SK-N-SH (cell line): ENCODE data around the gene BEST1. TPM values are rescaled to one million over a fixed set of nuclear protein-coding genes. Genes with fewer than 3 reads are reported as not detected.

Experiments
- CTCF ChIA-PET: fragments of 300-600, 350-600 bp; formaldehyde crosslinking; extraction: SDS; loops from one replicate; lab custom pipeline; 2021; lab: Yijun Ruan, JAX
- POLR2A ChIA-PET: fragments of 350-600 bp; sonication (Branson Sonifier 250); formaldehyde crosslinking; extraction: SDS; loops from one replicate; lab custom pipeline; 2020; ENCODE audit warnings: antibody characterized with exemption, inconsistent platforms; lab: Yijun Ruan, JAX
- DNase-seq: peaks from one replicate; pipeline ENCODE4 v3.0.0; 2012
- H2AFZ ChIP-seq: fragments of 200-600 bp; sonication (generic); 2 replicates; pipeline ENCODE4 v1.8.1; 2016; ENCODE audit warnings: antibody characterized with exemption, mild to moderate bottlenecking, low read depth
- H3F3A ChIP-seq: fragments of 200-600 bp; sonication (generic); replicated peaks from 2 replicates; pipeline ENCODE3; 2016; ENCODE audit warnings: antibody characterized with exemption, mild to moderate bottlenecking; ENCODE audit not compliant: insufficient read depth
- H3K27ac ChIP-seq, 2 experiments: fragments of 200-500 bp in 1 of 2; fragments of 200-600 bp in 1 of 2; sonication (Bioruptor generic) in 1 of 2; sonication (generic), shearing (Covaris generic) in 1 of 2; 2 replicates each; pipeline versions ENCODE4 v1.5.1 to v1.6.1; 2014 to 2016; ENCODE audit warnings: low read depth in 2 of 2, inconsistent platforms in 1 of 2, low read length in 1 of 2, mild to moderate bottlenecking in 1 of 2, mixed read lengths in 1 of 2
- H3K27me3 ChIP-seq: fragments of 200-600 bp; sonication (generic), shearing (Covaris generic); 2 replicates; pipeline ENCODE4 v1.6.1; 2016; ENCODE audit warnings: mixed run types; ENCODE audit not compliant: insufficient read depth
- H3K36me3 ChIP-seq, 2 experiments: fragments of 200-500 bp in 1 of 2; fragments of 200-600 bp in 1 of 2; sonication (Bioruptor generic) in 1 of 2; sonication (generic) in 1 of 2; replicated peaks in 1 of 2; 2 replicates each; pipeline versions ENCODE3 to v1.5.1; 2014 to 2016; ENCODE audit warnings: low read length in 1 of 2, mild to moderate bottlenecking in 1 of 2; ENCODE audit not compliant: insufficient read depth in 2 of 2, control insufficient read depth in 1 of 2
- H3K4me1 ChIP-seq, 2 experiments: fragments of 200-500 bp in 1 of 2; fragments of 200-600 bp in 1 of 2; sonication (Bioruptor generic) in 1 of 2; sonication (generic), shearing (Covaris generic) in 1 of 2; 2 replicates each; pipeline versions ENCODE4 v1.5.1 to v1.6.1; 2014 to 2016; ENCODE audit warnings: low read depth in 1 of 2, low read length in 1 of 2, mixed run types in 1 of 2; ENCODE audit not compliant: insufficient read depth in 2 of 2, control insufficient read depth in 1 of 2
- H3K4me2 ChIP-seq: fragments of 200-600 bp; sonication (generic), shearing (Covaris generic); 2 replicates; pipeline ENCODE4 v1.6.1; 2017; ENCODE audit warnings: mixed run types
- H3K4me3 ChIP-seq, 2 experiments: fragments of 200-500 bp in 1 of 2; fragments of 200-600 bp in 1 of 2; sonication (Bioruptor generic) in 1 of 2; sonication (generic), shearing (Covaris generic) in 1 of 2; 2 replicates each; pipeline versions ENCODE4 v1.5.1 to v1.8.1; 2014 to 2016; ENCODE audit warnings: low read depth in 2 of 2, inconsistent platforms in 1 of 2, low read length in 1 of 2, mild to moderate bottlenecking in 1 of 2, mixed read lengths in 1 of 2, moderate library complexity in 1 of 2
- H3K79me2 ChIP-seq: fragments of 200-600 bp; sonication (generic); 2 replicates; pipeline ENCODE4 v1.8.1; 2017; ENCODE audit warnings: mild to moderate bottlenecking; ENCODE audit not compliant: insufficient read depth
- H3K9ac ChIP-seq: fragments of 200-600 bp; sonication (generic); 2 replicates; pipeline ENCODE4 v1.6.1; 2017; ENCODE audit warnings: mixed run types
- H3K9me2 ChIP-seq: fragments of 200-600 bp; sonication (generic); 2 replicates; pipeline ENCODE4 v1.6.1; 2017; ENCODE audit warnings: mixed run types
- H3K9me3 ChIP-seq: fragments of 200-600 bp; sonication (generic); 2 replicates; pipeline ENCODE4 v1.6.1; 2017; ENCODE audit warnings: mixed run types, mild to moderate bottlenecking, moderate library complexity
- H4K20me1 ChIP-seq: fragments of 200-600 bp; sonication (generic); 2 replicates; pipeline ENCODE4 v1.6.1; 2017; ENCODE audit warnings: mild to moderate bottlenecking, mixed run types; ENCODE audit not compliant: insufficient read depth
- EZH2phosphoT487 ChIP-seq: fragments of 200-600 bp; sonication (generic); IDR thresholded peaks from 2 replicates; pipeline ENCODE4 v1.6.1; 2017; ENCODE audit warnings: low read depth, mixed run types, mild to moderate bottlenecking, antibody characterized with exemption, moderate library complexity, borderline replicate concordance
- FOSL2 ChIP-seq: IDR thresholded peaks from 2 replicates; pipeline ENCODE4 v1.4.0; 2012; ENCODE audit warnings: low read depth, mild to moderate bottlenecking, moderate library complexity, borderline replicate concordance
- FOXJ3 ChIP-seq: sonication (generic); formaldehyde crosslinking; IDR thresholded peaks from 2 replicates; pipeline ENCODE4 v1.5.1; 2020; ENCODE audit warnings: mild to moderate bottlenecking, missing genetic modification reagents
- FOXM1 ChIP-seq: IDR thresholded peaks from 2 replicates; pipeline ENCODE4 v1.4.0; 2012; ENCODE audit warnings: low read depth, mild to moderate bottlenecking
- GABPA ChIP-seq: IDR thresholded peaks from 2 replicates; pipeline ENCODE4 v1.4.0; 2012; ENCODE audit warnings: low read depth, mild to moderate bottlenecking
- GATA2 ChIP-seq: sonication (generic); formaldehyde crosslinking; IDR thresholded peaks from 2 replicates; pipeline ENCODE4 v1.5.0; 2020; ENCODE audit warnings: mild to moderate bottlenecking, missing genetic modification reagents
- NFIC ChIP-seq: IDR thresholded peaks from 2 replicates; pipeline ENCODE4 v1.4.0; 2012; ENCODE audit warnings: borderline replicate concordance
- POLR2AphosphoS5 ChIP-seq: IDR thresholded peaks from 2 replicates; pipeline ENCODE4 v1.6.1; 2012; ENCODE audit warnings: low read depth, low read length
- RAD21 ChIP-seq: IDR thresholded peaks from 2 replicates; pipeline ENCODE4 v1.6.1; 2012; ENCODE audit warnings: mild to moderate bottlenecking, low read length
- RFX5 ChIP-seq: IDR thresholded peaks from 2 replicates; pipeline ENCODE4 v1.6.1; 2012; ENCODE audit warnings: mild to moderate bottlenecking, improper control_type of control experiment, low read length
- SMC3 ChIP-seq: IDR thresholded peaks from 2 replicates; pipeline ENCODE4 v1.6.1; 2012; ENCODE audit warnings: low read depth, low read length, improper control_type of control experiment
- TAF1 ChIP-seq: IDR thresholded peaks from 2 replicates; pipeline ENCODE4 v1.6.1; 2012; ENCODE audit warnings: low read depth, mild to moderate bottlenecking, low read length, moderate library complexity, borderline replicate concordance
- TEAD4 ChIP-seq: IDR thresholded peaks from 2 replicates; pipeline ENCODE4 v1.4.0; 2012; ENCODE audit warnings: mild to moderate bottlenecking, borderline replicate concordance; ENCODE audit not compliant: insufficient read depth
- WGBS: methylation state at CpG from one replicate; pipeline ENCODE4 v1.1.6; 2017; ENCODE audit warnings: low lambda C conversion rate; 5-methylcytosine and 5-hydroxymethylcytosine counted together
- polyA plus RNA-seq, 3 experiments: library from polyadenylated mRNA; depleted of rRNA; stranded (reverse); fragments of >200 nt; gene quantifications; 2 replicates each; pipeline ENCODE4 v1.2.3, GENCODE V29; 2012
- TF ChIP-seq, protein P1 (sequence below): IDR thresholded peaks from 2 replicates; pipeline ENCODE4 v1.4.0; 2012; ENCODE audit warnings: low read depth, borderline replicate concordance
- TF ChIP-seq, protein P2 (sequence below): fragments of 150-350 bp; IDR thresholded peaks from 2 replicates; pipeline ENCODE4 v1.6.1; 2016; ENCODE audit warnings: mild to moderate bottlenecking, low read depth, low read length
- TF ChIP-seq, protein P3 (sequence below): fragments of 200-600 bp; sonication (generic); IDR thresholded peaks from 2 replicates; pipeline ENCODE4 v1.6.1; 2017; ENCODE audit warnings: antibody characterized with exemption, mild to moderate bottlenecking, moderate library complexity

BEST1 gene
- polyA plus RNA-seq, 1 of the 3 experiments (the other 2 are of a cell fraction): 0.30 TPM

DNA sequence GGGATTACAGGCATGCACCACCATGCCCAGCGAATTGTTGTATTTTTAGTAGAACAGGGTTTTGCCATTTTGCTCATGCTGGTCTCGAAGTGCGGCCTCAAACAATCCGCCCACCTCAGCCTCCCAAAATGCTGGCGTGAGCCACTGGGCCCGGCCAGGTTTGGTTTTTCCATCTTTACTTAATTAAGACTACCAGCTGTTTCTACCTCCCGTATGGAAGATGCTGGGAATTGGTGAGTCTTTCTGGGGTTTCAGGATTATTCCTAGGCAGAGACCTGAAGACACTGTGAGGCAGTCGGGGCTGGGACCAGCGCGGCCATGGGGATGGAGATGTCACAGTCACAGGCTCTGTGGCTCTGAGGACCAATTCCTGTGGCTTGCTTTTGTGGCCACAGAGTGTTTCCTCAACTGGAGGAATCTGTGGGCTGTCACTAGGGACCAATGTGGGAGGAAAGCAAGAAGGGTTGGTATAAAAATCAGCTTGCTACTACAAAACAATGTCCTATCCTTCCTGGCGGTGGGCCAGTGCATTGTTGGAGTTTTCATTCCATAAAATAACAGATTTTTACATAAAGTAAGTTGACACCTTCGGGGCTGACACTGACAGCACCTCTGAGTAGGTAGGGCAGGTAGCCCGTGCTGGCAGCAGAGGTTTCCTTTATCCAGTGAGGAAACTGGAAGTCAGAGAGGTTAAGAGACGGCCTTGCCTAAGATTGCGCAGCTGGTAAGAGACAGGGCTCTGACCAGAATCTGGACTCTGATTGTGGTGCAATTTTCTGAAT is 25.7 kb downstream of the BEST1 start:
- H3K9ac ChIP-seq: no peak overlapping the region
- no peak for DNase-seq
- H3K36me3 ChIP-seq: no peaks in the 10 kb centered on the region
- no peak overlapping the region for H2AFZ ChIP-seq
- H4K20me1 ChIP-seq: no peaks in the 10 kb centered on the region
- no peak overlapping the region for H3K27ac ChIP-seq
- H3K27me3 ChIP-seq: no peaks in the 10 kb centered on the region
- TF ChIP-seq FOXJ3 (CRISPR knock-in tag): no peak
- TF ChIP-seq NFIC: no peak
- TF ChIP-seq GATA2 (CRISPR knock-in tag): no peak
- no peaks in the 10 kb centered on the region for H3K9me3 ChIP-seq
- ChIA-PET CTCF (interaction anchor here (0.9 to 2.7 kb wide), 4 partner anchors 10 to 159 kb away, joined by 4 to 9 read pairs (median 4); partner anchors contain the start of gene FADS1), POLR2A (interaction anchor here (1.4 kb wide), 1 partner anchor 8 kb away, joined by 3 read pairs; no protein-coding TSS in a partner anchor)
- no peak overlapping the region for H3K4me2 ChIP-seq
- H3K9me2 ChIP-seq: no peaks in the 10 kb centered on the region
- H3F3A ChIP-seq: peaks cover 15% of the 10 kb centered on the region
- WGBS: 93% methylated on average over 15 of the region's 15 CpGs
- H3K4me3 ChIP-seq: no peak overlapping the region
- no peaks in the 10 kb centered on the region for H3K79me2 ChIP-seq
- peaks cover 25 to 35% of the 10 kb centered on the region in 2 experiments for H3K4me1 ChIP-seq

DNA sequence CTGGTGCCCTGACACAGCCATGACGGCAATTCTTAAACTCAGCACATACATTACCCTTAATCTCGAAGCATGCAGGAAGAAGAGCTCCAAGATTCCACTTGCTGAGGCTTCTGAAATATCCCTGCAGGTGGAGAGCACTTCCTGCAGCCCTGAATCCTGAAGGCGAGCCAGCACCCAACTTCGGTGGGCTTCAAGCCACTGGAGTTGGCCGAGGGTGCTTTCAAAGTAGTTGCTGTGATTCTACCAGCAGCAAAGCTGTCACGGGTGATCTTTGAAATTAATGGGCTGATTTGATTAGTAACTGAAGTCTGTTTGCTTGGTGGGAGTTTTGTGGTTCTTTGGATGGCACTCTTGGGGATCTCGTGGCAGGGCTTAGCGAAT is 26.3 kb downstream of the BEST1 start:
- no peaks in the 10 kb centered on the region for H3K9me3 ChIP-seq
- no peak for TF ChIP-seq RFX5
- TF ChIP-seq SMC3: no peak
- TF ChIP-seq EZH2phosphoT487: no peak
- TF ChIP-seq TEAD4: no peak
- no peak for TF ChIP-seq GABPA
- TF ChIP-seq RAD21: no peak
- no peak for TF ChIP-seq FOSL2
- no peak for TF ChIP-seq FOXM1
- no peak for TF ChIP-seq POLR2AphosphoS5
- TF ChIP-seq, protein P1, sequence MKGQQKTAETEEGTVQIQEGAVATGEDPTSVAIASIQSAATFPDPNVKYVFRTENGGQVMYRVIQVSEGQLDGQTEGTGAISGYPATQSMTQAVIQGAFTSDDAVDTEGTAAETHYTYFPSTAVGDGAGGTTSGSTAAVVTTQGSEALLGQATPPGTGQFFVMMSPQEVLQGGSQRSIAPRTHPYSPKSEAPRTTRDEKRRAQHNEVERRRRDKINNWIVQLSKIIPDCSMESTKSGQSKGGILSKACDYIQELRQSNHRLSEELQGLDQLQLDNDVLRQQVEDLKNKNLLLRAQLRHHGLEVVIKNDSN: no peak
- TF ChIP-seq, protein P2, sequence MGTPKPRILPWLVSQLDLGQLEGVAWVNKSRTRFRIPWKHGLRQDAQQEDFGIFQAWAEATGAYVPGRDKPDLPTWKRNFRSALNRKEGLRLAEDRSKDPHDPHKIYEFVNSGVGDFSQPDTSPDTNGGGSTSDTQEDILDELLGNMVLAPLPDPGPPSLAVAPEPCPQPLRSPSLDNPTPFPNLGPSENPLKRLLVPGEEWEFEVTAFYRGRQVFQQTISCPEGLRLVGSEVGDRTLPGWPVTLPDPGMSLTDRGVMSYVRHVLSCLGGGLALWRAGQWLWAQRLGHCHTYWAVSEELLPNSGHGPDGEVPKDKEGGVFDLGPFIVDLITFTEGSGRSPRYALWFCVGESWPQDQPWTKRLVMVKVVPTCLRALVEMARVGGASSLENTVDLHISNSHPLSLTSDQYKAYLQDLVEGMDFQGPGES: no peak
- TF ChIP-seq, protein P3, sequence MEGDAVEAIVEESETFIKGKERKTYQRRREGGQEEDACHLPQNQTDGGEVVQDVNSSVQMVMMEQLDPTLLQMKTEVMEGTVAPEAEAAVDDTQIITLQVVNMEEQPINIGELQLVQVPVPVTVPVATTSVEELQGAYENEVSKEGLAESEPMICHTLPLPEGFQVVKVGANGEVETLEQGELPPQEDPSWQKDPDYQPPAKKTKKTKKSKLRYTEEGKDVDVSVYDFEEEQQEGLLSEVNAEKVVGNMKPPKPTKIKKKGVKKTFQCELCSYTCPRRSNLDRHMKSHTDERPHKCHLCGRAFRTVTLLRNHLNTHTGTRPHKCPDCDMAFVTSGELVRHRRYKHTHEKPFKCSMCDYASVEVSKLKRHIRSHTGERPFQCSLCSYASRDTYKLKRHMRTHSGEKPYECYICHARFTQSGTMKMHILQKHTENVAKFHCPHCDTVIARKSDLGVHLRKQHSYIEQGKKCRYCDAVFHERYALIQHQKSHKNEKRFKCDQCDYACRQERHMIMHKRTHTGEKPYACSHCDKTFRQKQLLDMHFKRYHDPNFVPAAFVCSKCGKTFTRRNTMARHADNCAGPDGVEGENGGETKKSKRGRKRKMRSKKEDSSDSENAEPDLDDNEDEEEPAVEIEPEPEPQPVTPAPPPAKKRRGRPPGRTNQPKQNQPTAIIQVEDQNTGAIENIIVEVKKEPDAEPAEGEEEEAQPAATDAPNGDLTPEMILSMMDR: no peak
- no peak for TF ChIP-seq TAF1
- ChIA-PET CTCF (interaction anchor here (0.9 to 2.7 kb wide), 3 partner anchors 10 to 106 kb away, joined by 4 to 9 read pairs (median 5); no protein-coding TSS in a partner anchor), POLR2A (interaction anchor here (1.4 kb wide), 1 partner anchor 8 kb away, joined by 3 read pairs; no protein-coding TSS in a partner anchor)
- H3K27me3 ChIP-seq: no peaks in the 10 kb centered on the region
- H3K4me3 ChIP-seq: no peak overlapping the region
- H3K4me1 ChIP-seq: peaks cover 24 to 32% of the 10 kb centered on the region in 2 experiments
- no peaks in the 10 kb centered on the region for H3K79me2 ChIP-seq
- H2AFZ ChIP-seq: no peak overlapping the region
- no peak overlapping the region for H3K9ac ChIP-seq
- H3K4me2 ChIP-seq: no peak overlapping the region
- DNase-seq: no peak
- H4K20me1 ChIP-seq: no peaks in the 10 kb centered on the region
- 89% methylated on average over 8 of the region's 8 CpGs for WGBS
- no peaks in the 10 kb centered on the region for H3K9me2 ChIP-seq
- H3F3A ChIP-seq: peaks cover 9% of the 10 kb centered on the region
- H3K36me3 ChIP-seq: no peaks in the 10 kb centered on the region
- H3K27ac ChIP-seq: no peak overlapping the region
